Panc1 (cell line): ENCODE results near the gene TBC1D21.

Experiments
- POLR2AphosphoS5 ChIP-seq: IDR thresholded peaks from 2 replicates; pipeline ENCODE4 v1.6.1; 2012; ENCODE audit warnings: mild to moderate bottlenecking, low read depth, low read length, moderate library complexity
- REST ChIP-seq, 2 experiments: IDR thresholded peaks; 2 replicates each; pipeline ENCODE4 v1.6.1; 2011 to 2012; ENCODE audit warnings: low read depth in 2 of 2, control low read depth in 1 of 2, low read length in 1 of 2, mild to moderate bottlenecking in 1 of 2, moderate library complexity in 1 of 2; ENCODE audit not compliant: insufficient read depth in 1 of 2
- SIN3A ChIP-seq: IDR thresholded peaks from 2 replicates; pipeline ENCODE4 v1.6.1; 2012; ENCODE audit warnings: low read depth, mild to moderate bottlenecking, low read length, moderate library complexity, borderline replicate concordance; ENCODE audit not compliant: insufficient read depth
- TF ChIP-seq, protein P1 (sequence below): fragments of 450-650 bp; IDR thresholded peaks from 2 replicates; pipeline ENCODE4 v1.5.1; 2017; ENCODE audit warnings: mild to moderate bottlenecking

GRCh38 chr15:73854265-73854664 is 19.1 kb upstream of the TBC1D21 start:
- TF ChIP-seq, protein P1, sequence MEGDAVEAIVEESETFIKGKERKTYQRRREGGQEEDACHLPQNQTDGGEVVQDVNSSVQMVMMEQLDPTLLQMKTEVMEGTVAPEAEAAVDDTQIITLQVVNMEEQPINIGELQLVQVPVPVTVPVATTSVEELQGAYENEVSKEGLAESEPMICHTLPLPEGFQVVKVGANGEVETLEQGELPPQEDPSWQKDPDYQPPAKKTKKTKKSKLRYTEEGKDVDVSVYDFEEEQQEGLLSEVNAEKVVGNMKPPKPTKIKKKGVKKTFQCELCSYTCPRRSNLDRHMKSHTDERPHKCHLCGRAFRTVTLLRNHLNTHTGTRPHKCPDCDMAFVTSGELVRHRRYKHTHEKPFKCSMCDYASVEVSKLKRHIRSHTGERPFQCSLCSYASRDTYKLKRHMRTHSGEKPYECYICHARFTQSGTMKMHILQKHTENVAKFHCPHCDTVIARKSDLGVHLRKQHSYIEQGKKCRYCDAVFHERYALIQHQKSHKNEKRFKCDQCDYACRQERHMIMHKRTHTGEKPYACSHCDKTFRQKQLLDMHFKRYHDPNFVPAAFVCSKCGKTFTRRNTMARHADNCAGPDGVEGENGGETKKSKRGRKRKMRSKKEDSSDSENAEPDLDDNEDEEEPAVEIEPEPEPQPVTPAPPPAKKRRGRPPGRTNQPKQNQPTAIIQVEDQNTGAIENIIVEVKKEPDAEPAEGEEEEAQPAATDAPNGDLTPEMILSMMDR = no peak
- TF ChIP-seq SIN3A (no peak), REST (IDR thresholded peaks at IDR 0.05; ENCODE audit: insufficient read depth in 1 of 2, low read depth in 2 of 2, low read length in 1 of 2) (no peak), POLR2AphosphoS5 (no peak)
